HG02623 (cell line): ENCODE data around the gene TTC33.
A peak's percentile ranks its signal among the peaks of the same experiment; 100 is the strongest.
"Not testable (repeated sequence)": the region's sequence is repeated elsewhere in the genome, so short reads cannot be mapped to it uniquely, and the experiment has no call there.

Experiments
- ATAC-seq: cut with Tn5 transposase; IDR thresholded peaks from one replicate; pipeline ENCODE4 v1.9.1; 2021; ENCODE audit warnings: moderate library complexity; ENCODE audit not compliant: unreplicated experiment

The TTC33 gene

DNA sequence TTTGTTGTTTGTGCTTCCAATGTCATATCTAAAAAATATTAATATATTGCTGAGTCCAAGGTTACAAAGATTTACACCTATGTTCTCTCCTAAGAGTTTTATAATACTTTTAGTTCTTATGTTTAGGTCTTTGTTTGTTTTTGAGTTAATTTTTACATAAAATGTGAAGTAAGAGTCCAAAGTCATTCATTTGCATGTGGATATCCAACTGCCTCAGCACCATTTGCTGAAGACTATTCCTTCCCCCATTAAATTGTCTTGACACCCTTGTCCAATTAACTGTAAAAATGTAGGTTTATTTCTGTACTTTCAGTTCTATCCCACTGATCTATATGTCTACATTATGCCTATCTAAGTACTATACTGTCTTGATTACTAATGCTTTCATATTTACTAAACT, 35.7 kb downstream of the TTC33 start:
- no peak for ATAC-seq

DNA sequence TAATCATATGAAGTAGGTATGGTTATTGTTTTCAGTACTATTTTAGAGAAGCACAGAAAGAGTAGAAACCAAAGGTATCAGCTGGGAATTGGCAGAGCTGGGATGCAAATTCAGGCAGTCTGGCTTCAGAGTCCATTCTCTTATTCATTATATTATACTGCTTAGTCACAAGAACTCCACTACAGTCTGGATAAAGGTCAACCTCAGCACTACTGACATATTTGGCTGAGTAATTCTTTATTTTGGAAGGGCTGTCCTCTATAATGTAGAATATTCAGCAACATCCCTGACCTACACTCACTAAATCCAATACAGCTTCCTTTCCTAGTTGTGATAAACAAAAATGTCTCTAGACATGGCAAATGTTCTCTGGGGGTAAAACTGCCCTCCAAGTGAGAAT, 38.5 kb downstream of the TTC33 start:
- no peak for ATAC-seq

DNA sequence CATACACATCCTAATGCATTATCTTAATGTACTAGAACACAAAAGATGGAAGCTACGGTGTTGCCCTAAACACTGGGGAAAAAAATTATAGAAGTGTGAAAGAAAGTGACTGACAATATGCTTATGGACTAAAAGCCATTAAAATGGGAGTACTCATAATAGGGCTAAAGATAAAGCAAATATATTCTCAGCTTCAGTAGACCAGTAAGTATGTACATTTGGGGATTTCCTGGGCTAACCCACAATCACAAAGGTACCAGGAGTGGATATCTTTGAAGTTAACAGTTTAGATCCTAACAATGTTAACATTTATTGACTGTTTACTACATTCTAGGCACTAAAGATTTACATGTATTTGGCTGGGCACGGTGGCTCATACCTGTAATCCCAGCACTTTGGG, 39.2 kb downstream of the TTC33 start:
- ATAC-seq = no peak

DNA sequence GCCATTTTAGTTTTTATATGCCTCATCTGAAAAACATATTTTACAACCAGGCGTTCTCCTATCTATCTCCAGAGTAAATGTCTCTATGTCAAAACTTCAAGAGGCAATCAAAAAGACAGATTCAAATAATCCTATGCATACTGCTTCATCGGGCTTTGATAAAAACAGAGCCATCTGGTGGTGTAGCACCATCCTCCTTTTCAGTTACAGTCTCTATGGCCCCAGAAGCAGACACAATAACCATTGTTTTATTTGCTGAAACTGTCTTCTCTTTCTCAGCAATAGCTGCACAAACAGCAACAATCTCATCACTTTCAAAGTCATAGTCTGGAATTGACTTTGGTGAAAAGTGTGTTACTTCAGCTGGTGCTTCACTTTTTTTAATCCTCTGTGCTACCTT, 39.8 kb downstream of the TTC33 start:
- no peak for ATAC-seq

DNA sequence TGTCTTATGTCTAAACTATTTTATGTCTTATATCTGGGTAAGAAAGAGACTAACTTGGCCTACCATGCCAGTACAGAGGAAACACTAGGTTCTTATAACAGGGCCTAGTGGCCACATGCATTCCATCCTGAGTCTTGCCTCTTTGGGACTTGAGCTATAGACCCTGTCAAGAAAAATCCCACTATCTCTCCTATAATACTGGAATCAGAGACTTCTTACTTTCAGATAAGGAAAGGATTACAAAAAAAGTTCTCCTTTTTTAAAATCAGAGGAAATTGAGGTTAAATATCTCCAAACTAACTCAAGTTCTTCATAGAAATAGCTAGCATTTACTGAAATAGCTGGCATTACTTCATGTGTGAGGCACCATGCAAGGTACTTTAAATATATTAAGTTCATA, 41.8 kb downstream of the TTC33 start:
- no peak for ATAC-seq

DNA sequence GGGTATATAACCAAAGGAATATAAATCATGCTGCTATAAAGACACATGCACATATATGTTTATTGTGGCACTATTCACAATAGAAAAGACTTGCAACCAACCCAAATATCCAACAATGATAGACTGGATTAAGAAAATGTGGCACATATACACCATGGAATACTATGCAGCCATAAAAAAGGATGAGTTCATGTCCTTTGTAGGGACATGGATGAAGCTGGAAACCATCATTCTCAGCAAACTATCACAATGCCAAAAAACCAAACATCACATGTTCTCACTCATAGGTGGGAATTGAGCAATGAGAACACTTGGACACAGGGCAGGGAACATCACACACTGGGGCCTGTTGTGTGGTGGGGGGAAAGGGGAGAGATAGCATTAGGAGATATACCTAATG, 45.2 kb downstream of the TTC33 start:
- ATAC-seq = not testable (repeated sequence)

DNA sequence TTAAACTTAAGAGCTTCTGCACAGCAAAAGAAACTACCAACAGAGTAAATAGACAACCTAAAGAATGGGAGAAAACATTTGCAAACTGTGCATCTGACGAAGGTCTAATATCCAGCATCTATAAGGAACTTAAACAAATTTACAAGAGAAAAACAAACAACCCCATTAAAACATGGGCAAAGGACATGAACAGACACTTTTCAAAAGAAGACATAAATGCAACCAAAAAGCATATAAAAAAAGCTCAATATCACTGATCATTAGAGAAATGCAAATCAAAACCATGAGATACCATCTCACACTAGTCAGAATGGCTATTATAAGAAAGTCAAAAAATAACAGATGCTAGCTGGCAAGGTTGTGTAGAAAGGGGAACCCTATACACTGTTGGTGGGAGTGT, 50.3 kb downstream of the TTC33 start:
- ATAC-seq = not testable (repeated sequence)

DNA sequence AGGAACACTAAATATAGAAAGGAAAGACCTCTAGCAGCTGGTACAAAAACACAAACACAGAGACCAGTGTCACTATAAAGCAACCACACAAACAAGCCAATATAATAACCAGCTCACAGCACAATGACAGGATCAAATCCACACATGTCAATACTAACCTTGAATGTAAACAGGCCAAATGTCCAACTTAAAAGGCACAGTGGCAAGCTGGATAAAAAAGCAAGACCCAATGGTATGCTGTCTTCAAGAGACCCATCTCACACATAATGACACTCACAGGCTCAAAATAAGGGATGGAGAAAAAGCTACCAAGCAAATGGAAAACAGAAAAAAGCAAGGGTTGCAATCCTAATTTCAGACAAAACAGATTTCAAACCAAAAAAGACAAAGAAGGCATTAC, 53.7 kb downstream of the TTC33 start:
- ATAC-seq = not testable (repeated sequence)

DNA sequence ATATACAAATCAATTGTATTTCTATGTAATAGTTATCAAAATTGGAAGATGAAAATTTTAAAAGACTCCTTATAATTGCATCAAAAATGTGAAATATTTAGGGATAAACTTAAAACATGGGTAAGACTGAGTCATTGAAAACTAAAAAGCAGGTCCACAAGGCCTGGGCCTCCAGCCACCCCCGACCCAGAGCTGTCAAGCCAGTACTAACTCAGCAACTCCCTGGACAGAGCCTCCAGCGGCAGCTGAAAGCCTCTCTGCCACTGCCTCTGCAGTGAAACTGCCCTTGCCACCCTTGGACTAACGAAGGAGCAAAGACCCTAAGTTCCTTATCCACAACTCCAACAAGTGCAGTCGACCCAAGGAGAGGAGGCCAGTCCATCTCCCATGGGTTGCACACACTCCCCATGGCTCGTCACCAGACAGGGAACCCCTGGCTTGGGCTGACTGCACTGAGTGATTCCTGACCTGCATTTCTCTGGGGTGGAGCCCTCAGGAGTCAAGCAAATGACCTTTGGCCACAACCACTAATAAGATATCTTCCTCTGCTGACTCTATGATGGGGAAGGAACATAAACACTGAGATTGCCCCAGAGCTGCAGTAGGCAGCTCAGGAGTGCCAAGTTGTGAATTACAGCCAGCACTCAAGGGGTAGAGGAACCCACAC, 55.5 kb downstream of the TTC33 start:
- no peak for ATAC-seq

DNA sequence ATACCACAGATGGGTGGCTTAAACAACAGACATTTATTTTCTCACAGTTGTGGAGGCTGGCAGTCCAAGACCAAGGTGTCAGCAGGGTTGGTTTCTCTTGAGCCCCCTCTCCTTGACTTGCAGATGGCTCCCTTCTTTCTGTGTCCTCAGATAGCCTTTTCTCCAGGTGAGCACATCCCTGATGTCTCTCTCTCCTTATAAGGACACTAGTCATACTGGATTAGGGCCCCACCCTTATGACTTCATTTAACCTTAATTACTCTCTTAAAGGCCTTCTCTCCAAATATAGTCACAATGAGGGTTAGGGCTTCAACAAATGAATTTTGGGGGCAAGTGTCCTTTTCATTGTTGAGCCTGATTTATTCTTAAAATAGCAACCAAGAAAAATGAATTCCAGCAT, 61.3 kb downstream of the TTC33 start:
- ATAC-seq = no peak

DNA sequence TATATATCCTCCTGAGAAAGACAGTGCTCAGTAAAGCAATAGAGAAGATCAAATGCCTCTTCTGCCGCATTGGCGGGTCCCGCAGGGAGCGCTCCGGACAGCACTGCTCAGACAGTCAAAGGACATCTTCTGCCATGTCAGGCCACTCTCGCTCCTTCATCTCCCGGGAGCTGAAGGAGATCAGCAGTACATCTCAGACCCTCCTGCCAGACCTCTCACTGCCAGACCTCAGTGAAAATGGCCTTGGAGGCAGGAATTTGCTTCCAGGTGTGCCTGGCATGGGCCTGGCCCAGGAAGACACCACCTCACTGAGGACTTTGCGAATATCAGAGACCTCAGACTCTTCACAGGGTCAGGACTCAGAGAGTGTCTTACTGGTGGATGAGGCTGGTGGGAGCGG, 63.9 kb downstream of the TTC33 start:
- ATAC-seq = no peak

DNA sequence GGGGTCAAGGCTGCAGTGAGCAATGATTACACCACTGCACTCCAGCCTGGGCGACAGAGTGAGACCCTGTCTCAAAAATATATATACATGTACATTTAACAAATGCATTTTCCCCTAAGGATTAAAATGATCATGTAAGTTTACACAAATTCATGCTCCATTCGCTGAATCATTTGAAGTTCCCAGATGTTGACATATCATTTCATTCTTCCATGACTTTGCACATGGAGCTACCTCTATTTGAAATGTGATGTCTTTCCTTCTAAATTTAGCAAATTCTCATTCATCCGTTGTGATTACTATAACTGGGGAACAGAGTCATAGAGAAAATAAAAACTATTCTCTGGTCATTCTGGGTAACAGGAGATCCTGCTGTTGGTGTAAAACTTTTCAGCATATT, 65.5 kb downstream of the TTC33 start:
- ATAC-seq = no peak

DNA sequence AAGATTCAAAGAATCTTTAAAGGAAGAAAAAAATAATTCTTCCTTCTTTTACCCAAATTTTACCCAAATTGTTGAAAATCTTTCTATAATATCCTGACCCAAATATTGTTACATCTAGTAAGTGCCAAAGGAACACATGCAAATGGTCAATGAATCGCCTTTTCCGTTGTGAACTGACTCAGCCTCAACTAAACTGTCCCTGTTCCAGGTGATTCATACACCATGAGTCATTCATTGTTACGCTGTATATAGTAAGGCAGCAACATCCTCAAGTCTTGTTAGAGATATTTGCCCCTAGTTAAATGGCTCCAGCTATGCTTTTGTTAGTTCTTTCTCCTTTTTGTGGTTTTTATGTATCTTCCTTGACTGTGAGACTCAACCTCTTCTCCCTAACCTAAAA, 66.3 kb downstream of the TTC33 start:
- peak; percentile 65 for ATAC-seq

DNA sequence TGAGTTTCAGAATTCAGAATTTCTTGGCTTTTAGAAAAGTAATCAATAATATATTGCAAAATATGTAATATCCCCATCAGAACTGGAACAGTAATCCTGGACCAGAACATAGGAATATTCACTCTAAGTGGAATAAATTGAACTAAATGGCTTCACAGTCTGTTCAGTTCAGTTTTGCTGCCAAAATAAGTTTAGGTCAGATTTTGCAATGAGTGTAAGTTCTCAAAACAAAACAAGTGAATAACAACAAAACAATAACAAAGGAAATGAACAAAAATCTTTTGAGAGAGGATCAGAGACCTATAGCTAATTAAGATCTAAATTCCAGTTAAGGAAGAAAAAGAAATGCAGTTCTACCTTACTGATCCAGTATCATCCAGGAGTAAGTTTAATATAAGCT, 66.8 kb downstream of the TTC33 start:
- ATAC-seq = no peak

DNA sequence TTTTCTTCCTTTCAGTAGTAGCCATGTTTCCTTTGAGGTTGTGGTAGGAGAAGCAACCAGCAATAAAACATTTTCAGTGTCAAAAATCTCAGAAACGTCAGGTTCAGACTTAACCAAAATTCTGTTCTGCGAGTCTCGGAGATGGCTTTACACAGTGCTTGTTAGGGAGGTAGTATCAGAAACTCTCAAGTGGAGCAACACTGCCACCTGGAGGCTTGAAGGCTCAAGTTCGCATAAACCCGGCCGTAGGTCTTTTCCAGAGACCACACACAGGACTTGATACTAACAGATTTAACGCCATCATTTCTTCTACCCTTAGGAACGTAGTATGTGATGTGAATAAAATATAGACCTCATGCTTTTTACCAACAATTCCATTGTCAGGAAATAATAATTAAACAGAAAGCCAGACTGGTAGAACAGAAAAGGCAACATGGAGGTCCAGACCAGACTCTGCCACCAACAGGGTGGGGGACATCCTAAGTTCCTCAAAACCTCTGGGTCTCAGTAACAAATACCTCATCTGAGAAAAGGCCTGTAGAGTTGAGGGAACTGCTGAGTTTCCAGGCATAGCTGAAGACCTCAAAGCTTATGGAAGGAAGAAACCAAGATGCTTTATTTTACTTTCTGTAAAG, 67.5 kb downstream of the TTC33 start:
- peak; percentile 86 for ATAC-seq

DNA sequence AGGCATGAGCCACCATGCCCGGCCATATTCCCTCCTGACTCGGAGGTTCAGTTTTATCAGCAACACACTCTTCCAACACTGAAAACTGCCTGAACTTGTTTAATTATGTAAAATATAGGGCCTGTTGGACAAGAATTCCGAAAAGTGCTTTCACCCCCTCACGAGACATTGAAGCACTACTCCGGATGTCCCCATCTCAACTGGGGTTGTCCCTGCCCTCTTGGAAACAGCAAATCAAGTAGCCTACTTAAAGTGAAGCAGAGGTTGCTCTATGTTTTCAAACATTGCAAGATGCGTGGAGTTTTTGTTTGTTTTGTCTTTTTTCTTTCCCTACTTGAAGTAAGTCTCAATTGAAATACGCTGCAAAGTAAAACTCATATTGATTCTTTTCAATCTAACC, 68.4 kb downstream of the TTC33 start:
- no peak for ATAC-seq

DNA sequence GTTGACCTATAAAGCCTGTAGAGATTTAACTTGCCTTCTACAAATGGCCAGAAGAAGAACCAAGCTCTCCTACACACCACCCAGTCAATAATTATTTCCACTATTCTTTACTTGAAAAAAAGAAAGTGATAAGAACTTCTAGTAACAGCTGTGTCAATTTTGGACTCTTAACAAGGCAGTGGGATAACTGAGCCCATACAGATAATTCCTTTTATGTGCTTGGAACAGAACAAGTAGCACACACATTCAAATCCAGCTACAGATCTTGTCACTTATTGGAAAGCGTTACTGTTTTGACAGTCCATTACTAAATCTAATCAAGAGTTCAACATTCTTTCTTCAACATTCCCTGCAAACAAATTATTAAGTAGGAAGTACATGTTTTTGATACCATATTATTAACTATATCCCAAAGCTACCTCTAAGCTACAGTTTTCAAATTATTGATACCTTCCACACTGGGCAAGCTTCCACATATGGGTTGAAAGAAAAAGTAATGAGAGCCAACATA, 69.7 kb downstream of the TTC33 start:
- ATAC-seq = no peak

DNA sequence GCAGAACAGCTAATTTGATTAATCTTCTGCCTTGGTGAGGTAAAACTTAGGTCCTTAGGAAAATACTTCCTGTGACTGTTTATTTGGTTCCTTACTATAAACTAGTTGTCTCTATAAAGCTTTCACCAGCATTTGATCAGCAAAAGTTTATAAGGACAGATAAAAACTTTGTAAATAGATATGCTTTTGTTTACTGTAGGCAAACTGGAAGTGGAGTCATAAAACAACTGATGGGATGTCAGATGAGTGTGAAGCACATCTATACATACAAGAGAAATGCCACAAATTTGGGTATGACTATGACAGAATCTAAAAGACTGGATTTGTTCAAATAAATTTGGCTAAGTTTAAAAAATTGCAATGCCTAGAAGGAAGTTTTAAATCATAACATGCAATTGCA, 70.6 kb downstream of the TTC33 start:
- ATAC-seq = no peak

DNA sequence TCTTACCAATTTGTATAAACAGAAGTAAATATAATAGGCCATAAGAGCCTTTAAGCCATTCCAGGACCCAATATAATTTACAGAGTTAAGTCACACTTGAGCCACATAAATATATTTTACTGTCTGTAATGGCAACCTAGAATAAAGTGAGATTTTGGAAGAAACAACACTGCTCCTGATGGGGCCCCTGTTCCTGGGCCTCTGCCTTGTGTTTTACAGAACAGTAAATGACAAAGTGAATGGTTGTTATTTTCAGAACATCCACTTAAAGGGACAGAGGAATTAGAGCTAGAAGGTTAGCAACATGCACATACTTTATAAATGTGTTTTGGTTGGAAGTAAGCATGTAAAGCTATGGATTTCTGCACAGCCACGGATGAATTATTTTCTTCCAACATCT, 72.5 kb downstream of the TTC33 start:
- ATAC-seq = no peak

DNA sequence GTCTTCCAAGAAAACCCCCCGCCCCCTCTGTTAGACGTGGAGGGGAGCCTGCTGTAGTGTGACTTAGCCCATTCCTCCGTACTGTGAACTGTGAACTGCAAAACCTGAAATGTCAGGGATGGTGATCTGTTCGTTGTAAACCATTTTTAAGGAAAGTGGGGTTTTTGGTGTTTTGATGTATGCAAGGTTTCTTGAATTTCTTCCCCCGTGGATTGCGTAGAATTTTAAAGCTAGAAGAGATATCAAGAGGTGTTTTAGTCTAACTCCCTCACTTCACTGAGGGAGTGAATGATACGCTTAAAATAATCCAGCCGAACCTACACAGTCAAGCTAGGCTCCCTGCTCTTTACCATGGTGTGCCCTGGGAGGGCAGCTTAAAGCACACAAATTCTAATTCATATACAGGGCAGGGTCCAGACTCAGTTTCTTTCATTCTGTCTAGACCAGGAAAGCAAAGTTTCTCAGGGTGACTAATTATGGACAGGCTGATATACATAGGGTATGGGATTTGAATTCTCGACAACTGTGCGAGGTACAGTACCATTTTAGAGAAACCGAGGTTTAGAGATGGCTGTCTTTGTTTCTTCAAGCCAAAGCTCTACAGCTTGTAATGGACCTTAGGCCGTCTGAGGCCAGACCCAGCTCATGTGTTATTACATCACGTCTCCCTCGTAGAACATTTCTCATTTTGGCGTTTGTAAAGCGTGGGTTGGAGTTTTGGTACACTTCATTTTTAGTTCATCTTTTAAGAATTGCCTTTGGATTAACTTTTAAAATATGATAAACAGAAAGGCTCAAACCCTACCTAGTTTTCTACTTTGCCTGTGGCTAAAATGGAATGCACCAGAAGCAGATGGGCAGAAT, 73.4 kb downstream of the TTC33 start:
- ATAC-seq = no peak

DNA sequence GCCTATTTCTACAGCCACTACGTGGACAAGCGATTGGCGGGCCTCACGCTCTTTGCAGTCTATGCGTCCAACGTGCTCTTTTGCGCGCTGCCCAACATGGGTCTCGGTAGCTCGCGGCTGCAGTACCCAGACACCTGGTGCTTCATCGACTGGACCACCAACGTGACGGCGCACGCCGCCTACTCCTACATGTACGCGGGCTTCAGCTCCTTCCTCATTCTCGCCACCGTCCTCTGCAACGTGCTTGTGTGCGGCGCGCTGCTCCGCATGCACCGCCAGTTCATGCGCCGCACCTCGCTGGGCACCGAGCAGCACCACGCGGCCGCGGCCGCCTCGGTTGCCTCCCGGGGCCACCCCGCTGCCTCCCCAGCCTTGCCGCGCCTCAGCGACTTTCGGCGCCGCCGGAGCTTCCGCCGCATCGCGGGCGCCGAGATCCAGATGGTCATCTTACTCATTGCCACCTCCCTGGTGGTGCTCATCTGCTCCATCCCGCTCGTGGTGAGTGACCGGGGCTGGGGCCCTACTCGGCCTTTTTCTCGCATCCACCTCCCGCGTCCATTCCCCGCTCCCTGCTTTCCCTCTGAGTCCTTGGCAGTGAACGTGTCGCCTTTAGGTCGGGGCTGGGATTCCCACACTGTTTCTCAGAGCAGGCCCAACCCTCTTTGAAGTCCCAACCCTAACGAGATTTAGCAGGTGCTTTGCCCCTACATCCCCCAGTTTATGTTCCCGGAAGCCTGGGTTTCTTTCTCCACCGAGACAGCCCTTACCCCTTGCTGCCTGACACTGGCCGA, 74.2 kb downstream of the TTC33 start:
- no peak for ATAC-seq
